Lung (tissue), 12 donors: ENCODE results near the gene AP5S1. TPM values are rescaled to one million over a fixed set of nuclear protein-coding genes. Genes with fewer than 3 reads are reported as not detected.
A peak's percentile ranks its signal among the peaks of the same experiment; 100 is the strongest.
"Not testable (repeated sequence)": the region's sequence is repeated elsewhere in the genome, so short reads cannot be mapped to it uniquely, and the experiment has no call there.

Experiments
- ATAC-seq: fragments of 200-7000 bp; cut with Tn5 transposase; one replicate; pipeline ENCODE4 v1.9.1; 2020; ENCODE audit warnings: moderate number of reproducible peaks; ENCODE audit not compliant: insufficient read depth, low FRiP score
- DNase-seq, 3 donors: peaks; one replicate each; pipeline ENCODE4 v3.0.0-alpha.2; 2013 to 2017
- H3K27ac ChIP-seq, 2 donors: one replicate each; pipeline ENCODE4 v1.5.1; 2013; ENCODE audit warnings: mild to moderate bottlenecking in 2 of 2, moderate library complexity in 2 of 2, control low read depth in 1 of 2, inconsistent platforms in 1 of 2, low read depth in 1 of 2, low read length in 1 of 2
- H3K27me3 ChIP-seq, 3 donors: one replicate each; pipeline ENCODE4 v1.5.1; 2013; ENCODE audit warnings: low read length in 2 of 3; ENCODE audit not compliant: control insufficient read depth in 3 of 3, insufficient read depth in 3 of 3
- H3K36me3 ChIP-seq, 4 donors: one replicate each; pipeline ENCODE4 v1.5.1; 2013; ENCODE audit warnings: low read length in 4 of 4, mild to moderate bottlenecking in 1 of 4, moderate library complexity in 1 of 4; ENCODE audit not compliant: control insufficient read depth in 4 of 4, insufficient read depth in 4 of 4
- H3K4me1 ChIP-seq, 5 donors: one replicate each; pipeline ENCODE4 v1.5.1; 2013; ENCODE audit warnings: low read length in 5 of 5, mild to moderate bottlenecking in 2 of 5, moderate library complexity in 1 of 5; ENCODE audit not compliant: control insufficient read depth in 5 of 5, insufficient read depth in 5 of 5
- H3K4me3 ChIP-seq: one replicate; pipeline ENCODE4 v1.5.1; 2013; ENCODE audit warnings: mild to moderate bottlenecking, control low read depth, moderate library complexity
- H3K9ac ChIP-seq, 2 donors: one replicate each; pipeline ENCODE4 v1.5.1; 2013; ENCODE audit warnings: low read length in 2 of 2, control low read depth in 1 of 2; ENCODE audit not compliant: insufficient read depth in 1 of 2
- H3K9me3 ChIP-seq, 4 donors: one replicate each; pipeline ENCODE4 v1.5.1; 2013; ENCODE audit warnings: low read length in 3 of 4, mild to moderate bottlenecking in 1 of 4, moderate library complexity in 1 of 4; ENCODE audit not compliant: control insufficient read depth in 4 of 4, insufficient read depth in 3 of 4
- CTCF ChIP-seq: IDR thresholded peaks from 2 replicates; pipeline ENCODE4 v1.5.1; 2012; ENCODE audit warnings: mild to moderate bottlenecking; ENCODE audit errors: control extremely low read depth, extremely low read depth
- WGBS, 2 donors: extraction: QIAGEN DNeasy Blood & Tissue Kit; methylation state at CpG; one replicate each; pipeline ENCODE4 v1.1.7; 2013; 5-methylcytosine and 5-hydroxymethylcytosine counted together
- polyA plus RNA-seq, 2 donors: library from polyadenylated mRNA; stranded (reverse); fragments of 200-250 nt; gene quantifications; one replicate each; pipeline ENCODE4 v1.2.1, GENCODE V29; 2013
- total RNA-seq, 2 donors: library from RNA; depleted of rRNA in 1 of 2; stranded (reverse); fragments of >200 nt in 1 of 2; gene quantifications; one replicate each; pipeline ENCODE4 v1.2.1, GENCODE V29; 2014 to 2021
- donor health status: control.
- donor health status: control.
- donor health status: Bipolar disorder and iron deficiency.
- donor health status: healthy.
- donor health status: DM: yes; HTN: yes; CAD: no.

Gene AP5S1
- total and polyA plus RNA-seq, 4 donors = 8.1 to 20.7 (median 11.9) TPM

GRCh38 chr20:3842348-3842930, 22.1 kb downstream of the AP5S1 start:
- Histone ChIP-seq H3K4me1 (peaks cover 0 to 6% (median 0%) of the 10 kb centered on the region in 5 donors), H3K9ac (no peak overlapping the region), H3K27me3 (no peaks in the 10 kb centered on the region), H3K4me3 (no peak overlapping the region), H3K9me3 (no peaks in the 10 kb centered on the region), H3K36me3 (no peaks in the 10 kb centered on the region), H3K27ac (no peak overlapping the region)
- WGBS, 2 donors = 68 to 70% methylated on average over 7 of the region's 7 CpGs
- ATAC-seq = no peak
- no peak for TF ChIP-seq CTCF
- no peak for DNase-seq

- Histone ChIP-seq H3K36me3 (no peaks in the 10 kb centered on the region), H3K4me1 (peaks cover 0 to 12% (median 0%) of the 10 kb centered on the region in 5 donors), H3K9ac (no peak overlapping the region), H3K27ac (no peak overlapping the region), H3K27me3 (no peaks in the 10 kb centered on the region), H3K9me3 (no peaks in the 10 kb centered on the region), H3K4me3 (no peak overlapping the region)
- no peak for TF ChIP-seq CTCF
- DNase-seq (no peak), ATAC-seq (no peak)
- WGBS, 2 donors = 55 to 67% methylated on average over 5 of the region's 5 CpGs
Measured at GRCh38 chr20:3843490-3843889, 23.1 kb downstream of the AP5S1 start.

- H3K36me3 ChIP-seq, DNase-seq, H3K27me3 ChIP-seq, H3K27ac ChIP-seq, ATAC-seq, H3K9ac ChIP-seq, H3K9me3 ChIP-seq, H3K4me3 ChIP-seq: not testable (repeated sequence)
- WGBS, 2 donors = 97 to 98% methylated on average over 9 of the region's 9 CpGs
- peaks cover 0 to 12% (median 0%) of the 10 kb centered on the region in 5 donors for H3K4me1 ChIP-seq
Measured at GRCh38 chr20:3843990-3844619, 23.8 kb downstream of the AP5S1 start.

GRCh38 chr20:3846378-3846739, 26.0 kb downstream of the AP5S1 start:
- TF ChIP-seq CTCF = no peak
- H3K9me3 ChIP-seq = no peaks in the 10 kb centered on the region
- H3K27ac ChIP-seq = peak overlapping the region; percentile 84 to 97
- peak overlapping the region; percentile 96 for H3K4me3 ChIP-seq
- peaks cover 0 to 12% (median 0%) of the 10 kb centered on the region in 5 donors for H3K4me1 ChIP-seq
- peaks cover 0 to 3% (median 0%) of the 10 kb centered on the region in 4 donors for H3K36me3 ChIP-seq
- no peak for ATAC-seq
- WGBS, 2 donors = 1 to 2% methylated on average over 22 of the region's 22 CpGs
- peak in 1 of 3 donors; percentile 33 for DNase-seq
- peak overlapping the region; percentile 82 to 92 for H3K9ac ChIP-seq
- no peaks in the 10 kb centered on the region for H3K27me3 ChIP-seq
